Trophoblast cell (in vitro differentiated cells and primary cell): ENCODE data around the gene ERGIC1.
A peak's percentile ranks its signal among the peaks of the same experiment; 100 is the strongest.

Experiments used
- DNase-seq, 2 donors: peaks; one replicate each; pipeline ENCODE4 v3.0.0-alpha.2; 2016
- H2AFZ ChIP-seq: 2 replicates; pipeline ENCODE4 v1.6.1; 2013; ENCODE audit warnings: low read length, moderate library complexity, mild to moderate bottlenecking; ENCODE audit not compliant: insufficient read depth, poor library complexity
- H2AK5ac ChIP-seq: 2 replicates; pipeline ENCODE4 v1.6.1; 2013; ENCODE audit warnings: mild to moderate bottlenecking, low read length
- H2BK120ac ChIP-seq: 2 replicates; pipeline ENCODE4 v1.6.1; 2013; ENCODE audit warnings: low read length, mild to moderate bottlenecking, moderate library complexity; ENCODE audit not compliant: insufficient read depth, poor library complexity
- H2BK12ac ChIP-seq: 2 replicates; pipeline ENCODE4 v1.6.1; 2013; ENCODE audit warnings: mild to moderate bottlenecking, low read length, moderate library complexity
- H2BK5ac ChIP-seq: 2 replicates; pipeline ENCODE4 v1.6.1; 2013; ENCODE audit warnings: low read length, low read depth, moderate library complexity, mild to moderate bottlenecking; ENCODE audit not compliant: poor library complexity
- H3K14ac ChIP-seq: 2 replicates; pipeline ENCODE4 v1.6.1; 2013; ENCODE audit warnings: mild to moderate bottlenecking, low read length
- H3K18ac ChIP-seq: 2 replicates; pipeline ENCODE4 v1.6.1; 2013; ENCODE audit warnings: mild to moderate bottlenecking, low read length
- H3K23ac ChIP-seq: 2 replicates; pipeline ENCODE4 v1.6.1; 2013; ENCODE audit warnings: low read length
- H3K27ac ChIP-seq: 2 replicates; pipeline ENCODE4 v1.5.1; 2013; ENCODE audit warnings: low read depth, mild to moderate bottlenecking, inconsistent platforms, low read length, moderate library complexity
- H3K27me3 ChIP-seq: 2 replicates; pipeline ENCODE4 v1.6.1; 2013; ENCODE audit warnings: inconsistent platforms, mild to moderate bottlenecking, low read length, moderate library complexity; ENCODE audit not compliant: insufficient read depth
- H3K36me3 ChIP-seq, 2 experiments: 1 replicate in 1 of 2; 2 replicates in 1 of 2; pipeline ENCODE4 v1.6.1; 2013; ENCODE audit warnings: low read length in 2 of 2, mild to moderate bottlenecking in 2 of 2, moderate library complexity in 1 of 2; ENCODE audit not compliant: insufficient read depth in 2 of 2, control insufficient read depth in 1 of 2
- H3K4ac ChIP-seq: 2 replicates; pipeline ENCODE4 v1.6.1; 2013; ENCODE audit warnings: low read depth, mild to moderate bottlenecking, low read length, moderate library complexity
- H3K4me1 ChIP-seq, 2 experiments: 1 replicate in 1 of 2; 2 replicates in 1 of 2; pipeline ENCODE4 v1.6.1; 2013; ENCODE audit warnings: low read length in 2 of 2, mild to moderate bottlenecking in 2 of 2, moderate library complexity in 1 of 2; ENCODE audit not compliant: insufficient read depth in 2 of 2, control insufficient read depth in 1 of 2
- H3K4me2 ChIP-seq: 2 replicates; pipeline ENCODE4 v1.6.1; 2013; ENCODE audit warnings: inconsistent platforms, mild to moderate bottlenecking, low read length, moderate library complexity
- H3K4me3 ChIP-seq: 2 replicates; pipeline ENCODE4 v1.5.1; 2013; ENCODE audit warnings: mild to moderate bottlenecking, low read depth, low read length, inconsistent platforms
- H3K79me1 ChIP-seq: one replicate; pipeline ENCODE4 v1.6.1; 2013; ENCODE audit warnings: low read length
- H3K79me2 ChIP-seq: 2 replicates; pipeline ENCODE4 v1.6.1; 2013; ENCODE audit warnings: low read length, mild to moderate bottlenecking; ENCODE audit not compliant: control insufficient read depth, insufficient read depth, poor library complexity
- H3K9ac ChIP-seq: 2 replicates; pipeline ENCODE4 v1.6.1; 2013; ENCODE audit warnings: mild to moderate bottlenecking, low read length
- H3K9me3 ChIP-seq: 2 replicates; pipeline ENCODE4 v1.6.1; 2013; ENCODE audit warnings: low read depth, mild to moderate bottlenecking, control low read depth, inconsistent platforms, low read length; ENCODE audit not compliant: insufficient read depth
- H4K12ac ChIP-seq: 2 replicates; pipeline ENCODE4 v1.6.1; 2013; ENCODE audit warnings: low read depth, mild to moderate bottlenecking, low read length, moderate library complexity
- H4K8ac ChIP-seq: 2 replicates; pipeline ENCODE4 v1.6.1; 2013; ENCODE audit warnings: low read depth, mild to moderate bottlenecking, low read length, moderate library complexity
- H4K91ac ChIP-seq: one replicate; pipeline ENCODE4 v1.6.1; 2013; ENCODE audit warnings: low read depth, mild to moderate bottlenecking, low read length, moderate library complexity
- WGBS: extraction: QIAGEN DNeasy Blood & Tissue Kit; methylation state at CpG from one replicate; pipeline ENCODE4 v1.1.7; 2013; ENCODE audit warnings: missing lambda C conversion rate; ENCODE audit not compliant: insufficient read length, insufficient coverage; ENCODE audit errors: extremely low coverage; 5-methylcytosine and 5-hydroxymethylcytosine counted together

ERGIC1 gene

DNA sequence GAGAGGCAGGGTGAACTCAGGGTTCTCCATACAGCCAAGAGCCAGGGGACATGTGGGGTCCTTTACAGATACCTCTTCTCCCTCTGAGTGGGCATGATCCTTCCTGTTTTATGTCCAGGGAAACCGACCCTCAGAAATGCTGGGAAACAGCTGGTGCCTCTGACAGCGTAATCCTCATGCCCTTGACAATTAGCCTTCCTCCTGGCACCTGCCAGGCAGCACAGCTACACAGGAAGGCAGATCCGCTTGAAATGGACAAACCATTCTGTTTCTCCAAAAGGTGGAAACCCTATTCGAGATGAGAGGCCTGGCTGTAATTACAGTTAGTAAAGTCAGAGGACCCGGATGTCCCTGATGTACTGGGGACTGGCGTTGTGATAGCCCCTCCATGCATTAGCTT lies 7.2 kb downstream of the ERGIC1 start:
- H3K79me2 ChIP-seq, result no peaks in the 10 kb centered on the region
- no peaks in the 10 kb centered on the region for H3K4me1 ChIP-seq
- H4K91ac ChIP-seq, result no peak overlapping the region
- no peak overlapping the region for H3K9ac ChIP-seq
- no peak overlapping the region for H2AFZ ChIP-seq
- H2BK120ac ChIP-seq, result no peak overlapping the region
- H3K9me3 ChIP-seq, result no peaks in the 10 kb centered on the region
- H3K27me3 ChIP-seq, result no peaks in the 10 kb centered on the region
- no CpG with 5 or more reads among the region's 6 CpGs for WGBS
- H3K79me1 ChIP-seq, result no peaks in the 10 kb centered on the region
- H3K27ac ChIP-seq, result no peak overlapping the region
- H2BK5ac ChIP-seq, result no peak overlapping the region
- no peak overlapping the region for H3K4ac ChIP-seq
- no peak for DNase-seq
- H3K23ac ChIP-seq, result no peak overlapping the region
- H2BK12ac ChIP-seq, result no peak overlapping the region
- H4K8ac ChIP-seq, result no peak overlapping the region
- no peak overlapping the region for H3K18ac ChIP-seq
- H3K36me3 ChIP-seq, result peaks cover 3% of the 10 kb centered on the region in 2 experiments
- H3K4me3 ChIP-seq, result no peak overlapping the region
- H3K4me2 ChIP-seq, result no peak overlapping the region
- no peak overlapping the region for H4K12ac ChIP-seq
- no peak overlapping the region for H2AK5ac ChIP-seq
- H3K14ac ChIP-seq, result no peak overlapping the region

DNA sequence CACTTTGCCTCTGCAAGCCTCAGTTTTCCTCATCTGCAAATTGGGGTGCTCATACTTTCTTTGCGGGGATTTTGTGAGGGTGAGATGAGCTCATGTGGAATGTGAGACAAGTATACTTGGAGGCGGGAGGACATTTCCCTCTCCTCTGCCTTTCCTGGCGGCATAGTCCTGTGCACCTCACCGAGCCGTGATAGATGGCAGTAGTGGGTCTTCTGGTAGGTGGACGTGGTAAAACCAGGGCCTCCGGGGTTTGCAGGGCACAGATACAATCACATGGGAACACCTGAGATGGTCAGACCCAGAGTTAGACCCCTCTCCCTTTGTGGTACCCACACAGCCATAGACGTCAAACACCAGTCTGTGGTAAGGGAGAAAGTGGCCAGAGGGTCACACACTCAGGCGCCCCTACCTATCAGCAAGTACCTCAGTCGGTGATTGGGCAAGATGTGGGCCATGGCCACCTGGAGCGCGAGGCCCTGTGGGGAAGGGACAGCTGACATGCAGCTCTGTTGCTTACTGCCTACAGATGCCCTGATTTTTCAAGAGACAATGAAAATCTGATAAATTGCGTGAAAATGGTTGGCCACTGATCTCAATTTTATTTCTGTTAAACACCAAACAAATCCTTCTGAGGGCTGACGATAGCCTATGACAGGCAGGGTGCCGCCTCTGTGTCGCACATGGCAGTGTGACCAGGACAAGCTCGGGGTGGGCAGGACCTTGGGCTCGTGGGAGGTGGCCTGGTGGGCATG lies 9.9 kb downstream of the ERGIC1 start:
- Histone ChIP-seq H4K8ac (no peak overlapping the region), H3K79me2 (no peaks in the 10 kb centered on the region), H2AFZ (no peak overlapping the region), H2BK12ac (no peak overlapping the region), H2AK5ac (no peak overlapping the region), H3K4me2 (no peak overlapping the region), H4K91ac (no peak overlapping the region), H2BK5ac (no peak overlapping the region), H3K23ac (no peak overlapping the region), H3K4me1 (no peaks in the 10 kb centered on the region), H4K12ac (no peak overlapping the region), H3K9me3 (no peaks in the 10 kb centered on the region), H2BK120ac (no peak overlapping the region), H3K9ac (no peak overlapping the region), H3K14ac (no peak overlapping the region), H3K18ac (peak overlapping the region; percentile 46), H3K79me1 (no peaks in the 10 kb centered on the region), H3K4ac (no peak overlapping the region), H3K27ac (no peak overlapping the region), H3K27me3 (no peaks in the 10 kb centered on the region), H3K4me3 (no peak overlapping the region), H3K36me3 (peaks cover 2 to 3% of the 10 kb centered on the region in 2 experiments)
- DNase-seq, result peak; percentile 61 to 62
- WGBS, result no CpG with 5 or more reads among the region's 18 CpGs

DNA sequence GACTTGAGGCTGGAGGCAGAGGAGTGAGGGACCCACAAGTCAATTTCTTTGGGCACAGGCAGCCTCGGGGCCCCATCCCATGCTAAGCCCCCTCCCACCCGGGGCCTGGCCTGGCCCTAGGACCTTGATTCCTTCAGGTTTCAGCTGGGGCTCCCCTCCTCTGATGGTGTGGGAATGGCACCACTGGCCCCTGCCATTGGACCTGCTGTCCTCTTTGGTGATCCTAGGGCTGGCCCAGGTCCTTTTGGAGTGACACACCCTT lies 10.5 kb downstream of the ERGIC1 start:
- Histone ChIP-seq H4K8ac (no peak overlapping the region), H2BK12ac (no peak overlapping the region), H4K12ac (no peak overlapping the region), H3K4me3 (no peak overlapping the region), H3K9me3 (no peaks in the 10 kb centered on the region), H3K23ac (no peak overlapping the region), H3K27me3 (no peaks in the 10 kb centered on the region), H3K27ac (no peak overlapping the region), H3K14ac (no peak overlapping the region), H3K4me2 (no peak overlapping the region), H3K79me1 (no peaks in the 10 kb centered on the region), H3K36me3 (peaks cover 2 to 3% of the 10 kb centered on the region in 2 experiments), H3K18ac (no peak overlapping the region), H2BK5ac (no peak overlapping the region), H3K4me1 (no peaks in the 10 kb centered on the region), H3K4ac (no peak overlapping the region), H2BK120ac (no peak overlapping the region), H2AFZ (no peak overlapping the region), H4K91ac (no peak overlapping the region), H3K79me2 (no peaks in the 10 kb centered on the region), H2AK5ac (no peak overlapping the region), H3K9ac (no peak overlapping the region)
- no peak for DNase-seq
- WGBS, result no CpG with 5 or more reads among the region's 2 CpGs

DNA sequence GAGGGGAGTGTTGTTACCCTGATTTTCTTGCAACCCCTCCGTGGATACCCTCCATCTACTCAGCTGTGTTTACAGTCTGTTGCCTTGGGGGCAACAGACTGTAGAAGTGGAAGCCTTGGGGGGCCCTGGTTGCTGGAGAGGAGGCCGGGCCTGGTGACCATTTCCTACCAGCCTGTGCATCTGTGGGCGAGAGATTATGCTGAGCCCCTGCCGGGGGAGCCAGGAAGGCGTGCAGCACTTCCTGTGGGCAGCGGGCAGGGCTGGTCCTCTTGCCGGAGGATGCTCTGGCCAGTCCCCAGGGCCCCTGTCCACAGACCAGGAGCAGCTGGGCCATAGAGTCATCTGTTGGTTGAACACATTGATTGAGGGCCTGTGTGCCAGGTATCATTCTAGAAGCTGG lies 11.1 kb downstream of the ERGIC1 start:
- no CpG with 5 or more reads among the region's 7 CpGs for WGBS
- H3K79me2 ChIP-seq, result no peaks in the 10 kb centered on the region
- H4K91ac ChIP-seq, result no peak overlapping the region
- H3K27me3 ChIP-seq, result no peaks in the 10 kb centered on the region
- no peak overlapping the region for H2BK5ac ChIP-seq
- no peak overlapping the region for H2AFZ ChIP-seq
- H3K9me3 ChIP-seq, result no peaks in the 10 kb centered on the region
- H3K4ac ChIP-seq, result no peak overlapping the region
- no peak overlapping the region for H2BK12ac ChIP-seq
- no peak overlapping the region for H3K4me2 ChIP-seq
- H3K36me3 ChIP-seq, result peaks cover 2 to 3% of the 10 kb centered on the region in 2 experiments
- H3K18ac ChIP-seq, result no peak overlapping the region
- H4K8ac ChIP-seq, result no peak overlapping the region
- H3K23ac ChIP-seq, result no peak overlapping the region
- H3K79me1 ChIP-seq, result no peaks in the 10 kb centered on the region
- H3K9ac ChIP-seq, result no peak overlapping the region
- DNase-seq, result no peak
- H3K27ac ChIP-seq, result no peak overlapping the region
- no peak overlapping the region for H2AK5ac ChIP-seq
- H2BK120ac ChIP-seq, result no peak overlapping the region
- H3K4me1 ChIP-seq, result no peaks in the 10 kb centered on the region
- H3K4me3 ChIP-seq, result no peak overlapping the region
- H4K12ac ChIP-seq, result no peak overlapping the region
- H3K14ac ChIP-seq, result no peak overlapping the region
